Measurements from ENCODE around the gene PNCK.

- TF ChIP-seq CTCF (IDR thresholded peaks at IDR 0.05) (no peak), POLR2AphosphoS5 (IDR thresholded peaks at IDR 0.05; ENCODE audit: low read depth, low read length) (no peak)
These were observed 7.8 kb downstream of the PNCK start for GRCh38 chrX:153665726-153666306.
